NCI-H510A (cell line): ENCODE data around the gene TBX3.
A peak's percentile ranks its signal among the peaks of the same experiment; 100 is the strongest.

Experiments
- DNase-seq: peaks from one replicate; lab custom pipeline; 2025; lab: John Stamatoyannopoulos, UW

TBX3 gene

GRCh38 chr12:114625294-114625851, 58.6 kb downstream of the TBX3 start:
- DNase-seq, result peak; percentile 56

GRCh38 chr12:114623737-114624136, 60.2 kb downstream of the TBX3 start:
- DNase-seq, result no peak
